SH-SY5Y (cell line): ENCODE results near the gene KLHL3.

Source experiments
- GATA2 ChIP-seq: IDR thresholded peaks from 2 replicates; pipeline ENCODE4 v1.6.1; 2011; ENCODE audit warnings: mild to moderate bottlenecking, low read depth, low read length
- GATA3 ChIP-seq: IDR thresholded peaks from 2 replicates; pipeline ENCODE4 v1.6.1; 2011; ENCODE audit warnings: low read depth, mild to moderate bottlenecking, low read length, moderate library complexity

DNA sequence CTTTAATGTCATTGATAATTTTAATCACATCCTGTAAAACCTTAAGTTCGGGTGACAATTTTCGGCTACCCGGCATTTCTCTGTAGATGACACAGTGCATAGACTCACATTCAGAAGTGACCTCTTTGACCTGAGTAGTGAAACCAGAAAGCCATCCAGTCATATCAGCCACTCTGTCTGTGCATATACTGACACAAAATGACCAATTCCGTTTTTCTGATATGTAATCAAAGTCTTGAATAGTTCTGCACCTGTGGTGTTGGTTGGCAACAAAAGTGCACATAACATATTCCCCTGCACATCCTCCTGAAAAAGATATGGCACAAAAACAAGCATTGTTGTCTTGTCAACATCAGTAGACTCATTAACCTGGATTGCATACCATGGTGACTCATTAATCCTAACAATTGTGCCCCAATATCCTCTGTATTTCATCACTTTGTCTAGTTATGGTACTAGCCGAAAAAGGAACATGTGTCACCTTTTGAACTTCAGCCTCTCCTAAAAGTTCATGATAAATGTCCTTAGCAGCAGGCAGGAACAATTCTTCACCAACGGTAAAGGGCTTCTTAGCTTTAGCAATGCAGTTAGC, 22.9 kb upstream of the KLHL3 start:
- TF ChIP-seq GATA3 (no peak), GATA2 (no peak)
